HepG2 (cell line): ENCODE results near the gene CUEDC2. TPM values are rescaled to one million over a fixed set of nuclear protein-coding genes. Genes with fewer than 3 reads are reported as not detected.

Source experiments
- CBX5 ChIP-seq: sonication (generic); formaldehyde crosslinking; IDR thresholded peaks from 2 replicates; pipeline ENCODE4 v1.4.0; 2020; ENCODE audit warnings: missing genetic modification reagents, borderline replicate concordance
- CCAR2 ChIP-seq: fragments of 200-400 bp; formaldehyde crosslinking; optimal IDR thresholded peaks from 2 replicates; pipeline ENCODE3; 2018; ENCODE audit warnings: low read depth, mild to moderate bottlenecking, low read length, moderate library complexity
- DMAP1 ChIP-seq: IDR thresholded peaks from 2 replicates; pipeline ENCODE4 v1.6.1; 2016
- DNMT1 ChIP-seq: sonication (generic); formaldehyde crosslinking; IDR thresholded peaks from 2 replicates; pipeline ENCODE4 v1.5.1; 2020; ENCODE audit warnings: mild to moderate bottlenecking, missing genetic modification reagents
- EP300 ChIP-seq, 3 experiments: sonication (generic) in 1 of 3; formaldehyde crosslinking in 1 of 3; IDR thresholded peaks; 2 replicates each; pipeline versions ENCODE4 v1.5.1 to v1.6.1; 2011 to 2020; ENCODE audit warnings: low read depth in 2 of 3, low read length in 2 of 3, borderline replicate concordance in 1 of 3, improper control_type of control experiment in 1 of 3, mild to moderate bottlenecking in 1 of 3, missing genetic modification reagents in 1 of 3, moderate library complexity in 1 of 3
- MTF2 ChIP-seq: sonication (generic); formaldehyde crosslinking; IDR thresholded peaks from 2 replicates; pipeline ENCODE4 v1.5.0; 2020; ENCODE audit warnings: missing genetic modification reagents, borderline replicate concordance
- PAX8 ChIP-seq: sonication (generic); formaldehyde crosslinking; IDR thresholded peaks from 2 replicates; pipeline ENCODE4 v1.8.0; 2022; ENCODE audit warnings: mild to moderate bottlenecking, missing genetic modification reagents, borderline replicate concordance
- SIX1 ChIP-seq: sonication (generic); formaldehyde crosslinking; IDR thresholded peaks from 2 replicates; pipeline ENCODE4 v1.4.0; 2020; ENCODE audit warnings: missing genetic modification reagents, borderline replicate concordance
- SOX5 ChIP-seq: IDR thresholded peaks from 2 replicates; pipeline ENCODE4 v1.6.1; 2016; ENCODE audit warnings: borderline replicate concordance
- SP2 ChIP-seq: sonication (generic); formaldehyde crosslinking; IDR thresholded peaks from 2 replicates; pipeline ENCODE4 v1.5.1; 2020; ENCODE audit warnings: mild to moderate bottlenecking, missing genetic modification reagents
- ZBTB21 ChIP-seq: sonication (generic); formaldehyde crosslinking; IDR thresholded peaks from 2 replicates; pipeline ENCODE4 v1.4.0; 2020; ENCODE audit warnings: missing genetic modification reagents
- ZBTB42 ChIP-seq: sonication (generic); formaldehyde crosslinking; IDR thresholded peaks from 2 replicates; pipeline ENCODE4 v1.5.0; 2020; ENCODE audit warnings: mild to moderate bottlenecking, missing genetic modification reagents
- ZFP82 ChIP-seq: sonication (generic); formaldehyde crosslinking; IDR thresholded peaks from 2 replicates; pipeline ENCODE4 v1.5.1; 2020; ENCODE audit warnings: mild to moderate bottlenecking, missing genetic modification reagents, borderline replicate concordance
- ZNF207 ChIP-seq: fragments of 450-650 bp; IDR thresholded peaks from 2 replicates; pipeline ENCODE4 v1.6.1; 2016; ENCODE audit warnings: antibody characterized with exemption, borderline replicate concordance
- ZNF234 ChIP-seq: sonication (generic); formaldehyde crosslinking; conservative IDR thresholded peaks from 2 replicates; pipeline ENCODE4 v1.5.1; 2020; ENCODE audit warnings: mild to moderate bottlenecking, missing genetic modification reagents
- ZNF30 ChIP-seq: sonication (generic); formaldehyde crosslinking; IDR thresholded peaks from 2 replicates; pipeline ENCODE4 v1.5.0; 2020; ENCODE audit warnings: mild to moderate bottlenecking, missing genetic modification reagents
- ZNF781 ChIP-seq: sonication (generic); formaldehyde crosslinking; IDR thresholded peaks from 2 replicates; pipeline ENCODE4 v1.5.1; 2020; ENCODE audit warnings: borderline replicate concordance, mild to moderate bottlenecking, missing genetic modification reagents; ENCODE audit errors: not compliant biosample characterization
- ZNF850 ChIP-seq: sonication (generic); formaldehyde crosslinking; conservative IDR thresholded peaks from 2 replicates; pipeline ENCODE4 v1.9.0; 2021; ENCODE audit warnings: mild to moderate bottlenecking, missing genetic modification reagents
- ZNF879 ChIP-seq: sonication (generic); formaldehyde crosslinking; IDR thresholded peaks from 2 replicates; pipeline ENCODE4 v1.8.1; 2023; ENCODE audit warnings: missing genetic modification reagents
- polyA plus RNA-seq, 8 experiments: library from polyadenylated mRNA; depleted of rRNA in 3 of 8; stranded (reverse) in 7 of 8; unstranded in 1 of 8; fragments of >200 nt; fragmentation: Illumina TruSeq in 4 of 8; extraction: Trizol in 4 of 8; gene quantifications; 2 replicates each; pipeline versions ENCODE4 v1.2.1 to v1.2.3, GENCODE V29; 2011 to 2016; ENCODE audit warnings: low read depth in 4 of 8, missing spikeins in 1 of 8, mixed read lengths in 1 of 8; ENCODE audit not compliant: insufficient read depth in 1 of 8
- total RNA-seq, 5 experiments: library from RNA; depleted of rRNA; stranded (reverse); fragments of >200 nt; fragmentation: Illumina TruSeq; extraction: Trizol; gene quantifications; 2 replicates each; pipeline ENCODE4 v1.2.3, GENCODE V29; 2016; ENCODE audit warnings: low read depth in 1 of 5
- TF ChIP-seq, protein P1 (sequence below), 2 experiments: sonication (generic) in 1 of 2; formaldehyde crosslinking in 1 of 2; IDR thresholded peaks; 2 replicates each; pipeline versions ENCODE4 v1.6.1 to v1.9.0; 2014 to 2022; ENCODE audit warnings: antibody characterized with exemption in 1 of 2, borderline replicate concordance in 1 of 2, inconsistent platforms in 1 of 2, low read depth in 1 of 2, missing genetic modification reagents in 1 of 2
- TF ChIP-seq, protein P2 (sequence below): sonication (generic); formaldehyde crosslinking; IDR thresholded peaks from 2 replicates; pipeline ENCODE4 v1.4.0; 2020; ENCODE audit warnings: missing genetic modification reagents
- TF ChIP-seq, protein P3 (sequence below): sonication (generic); formaldehyde crosslinking; IDR thresholded peaks from 2 replicates; pipeline ENCODE4 v1.8.0; 2022; ENCODE audit warnings: mild to moderate bottlenecking, missing genetic modification reagents, moderate library complexity
- TF ChIP-seq, protein P4 (sequence below): IDR thresholded peaks from 2 replicates; pipeline ENCODE4 v1.6.1; 2016; ENCODE audit warnings: control low read depth

CUEDC2 gene
- total and polyA plus RNA-seq, 2 of the 13 experiments (the other 11 are each of a cell fraction or from before 2014, with no cell fraction given) = 13.1 to 18.4 TPM

DNA sequence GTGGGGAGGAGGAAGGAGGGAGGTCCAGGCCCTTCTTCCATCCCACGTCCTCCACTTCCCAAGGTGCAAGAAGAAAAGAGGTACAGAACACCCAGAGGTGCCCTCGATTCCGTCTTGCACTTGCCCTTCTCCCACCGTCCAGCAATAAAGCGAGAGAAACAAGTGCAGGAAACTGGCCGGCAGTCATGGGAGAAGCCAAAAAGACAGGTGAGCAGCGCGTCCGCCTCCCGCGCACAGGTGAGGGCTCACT, 17.7 kb upstream of the CUEDC2 start (continued):
- TF ChIP-seq, protein P1, sequence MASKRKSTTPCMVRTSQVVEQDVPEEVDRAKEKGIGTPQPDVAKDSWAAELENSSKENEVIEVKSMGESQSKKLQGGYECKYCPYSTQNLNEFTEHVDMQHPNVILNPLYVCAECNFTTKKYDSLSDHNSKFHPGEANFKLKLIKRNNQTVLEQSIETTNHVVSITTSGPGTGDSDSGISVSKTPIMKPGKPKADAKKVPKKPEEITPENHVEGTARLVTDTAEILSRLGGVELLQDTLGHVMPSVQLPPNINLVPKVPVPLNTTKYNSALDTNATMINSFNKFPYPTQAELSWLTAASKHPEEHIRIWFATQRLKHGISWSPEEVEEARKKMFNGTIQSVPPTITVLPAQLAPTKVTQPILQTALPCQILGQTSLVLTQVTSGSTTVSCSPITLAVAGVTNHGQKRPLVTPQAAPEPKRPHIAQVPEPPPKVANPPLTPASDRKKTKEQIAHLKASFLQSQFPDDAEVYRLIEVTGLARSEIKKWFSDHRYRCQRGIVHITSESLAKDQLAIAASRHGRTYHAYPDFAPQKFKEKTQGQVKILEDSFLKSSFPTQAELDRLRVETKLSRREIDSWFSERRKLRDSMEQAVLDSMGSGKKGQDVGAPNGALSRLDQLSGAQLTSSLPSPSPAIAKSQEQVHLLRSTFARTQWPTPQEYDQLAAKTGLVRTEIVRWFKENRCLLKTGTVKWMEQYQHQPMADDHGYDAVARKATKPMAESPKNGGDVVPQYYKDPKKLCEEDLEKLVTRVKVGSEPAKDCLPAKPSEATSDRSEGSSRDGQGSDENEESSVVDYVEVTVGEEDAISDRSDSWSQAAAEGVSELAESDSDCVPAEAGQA (IDR thresholded peaks at IDR 0.05; ENCODE audit: low read depth) = no peak
- TF ChIP-seq, protein P1 (CRISPR knock-in tag; IDR thresholded peaks at IDR 0.05; ENCODE audit: borderline replicate concordance) = no peak
- TF ChIP-seq, protein P2, sequence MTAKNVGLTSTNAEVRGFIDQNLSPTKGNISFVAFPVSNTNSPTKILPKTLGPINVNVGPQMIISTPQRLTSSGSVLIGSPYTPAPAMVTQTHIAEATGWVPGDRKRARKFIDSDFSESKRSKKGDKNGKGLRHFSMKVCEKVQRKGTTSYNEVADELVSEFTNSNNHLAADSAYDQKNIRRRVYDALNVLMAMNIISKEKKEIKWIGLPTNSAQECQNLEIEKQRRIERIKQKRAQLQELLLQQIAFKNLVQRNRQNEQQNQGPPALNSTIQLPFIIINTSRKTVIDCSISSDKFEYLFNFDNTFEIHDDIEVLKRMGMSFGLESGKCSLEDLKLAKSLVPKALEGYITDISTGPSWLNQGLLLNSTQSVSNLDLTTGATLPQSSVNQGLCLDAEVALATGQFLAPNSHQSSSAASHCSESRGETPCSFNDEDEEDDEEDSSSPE (CRISPR knock-in tag) = no peak
- no peak for TF ChIP-seq ZNF207
- no peak for TF ChIP-seq SIX1 (CRISPR knock-in tag)
- TF ChIP-seq SOX5 = no peak
- TF ChIP-seq PAX8 (CRISPR knock-in tag) = no peak
- TF ChIP-seq DMAP1 (CRISPR knock-in tag) = no peak
- no peak for TF ChIP-seq MTF2
- no peak for TF ChIP-seq CBX5 (CRISPR knock-in tag)
- TF ChIP-seq ZNF850 (CRISPR knock-in tag) = no peak
- TF ChIP-seq, protein P3, sequence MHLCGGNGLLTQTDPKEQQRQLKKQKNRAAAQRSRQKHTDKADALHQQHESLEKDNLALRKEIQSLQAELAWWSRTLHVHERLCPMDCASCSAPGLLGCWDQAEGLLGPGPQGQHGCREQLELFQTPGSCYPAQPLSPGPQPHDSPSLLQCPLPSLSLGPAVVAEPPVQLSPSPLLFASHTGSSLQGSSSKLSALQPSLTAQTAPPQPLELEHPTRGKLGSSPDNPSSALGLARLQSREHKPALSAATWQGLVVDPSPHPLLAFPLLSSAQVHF = no peak
- TF ChIP-seq ZNF30 (CRISPR knock-in tag) = 0 out of 2 replicates have a peak, but pooled peaks have one; percentile 35
- TF ChIP-seq, protein P4, sequence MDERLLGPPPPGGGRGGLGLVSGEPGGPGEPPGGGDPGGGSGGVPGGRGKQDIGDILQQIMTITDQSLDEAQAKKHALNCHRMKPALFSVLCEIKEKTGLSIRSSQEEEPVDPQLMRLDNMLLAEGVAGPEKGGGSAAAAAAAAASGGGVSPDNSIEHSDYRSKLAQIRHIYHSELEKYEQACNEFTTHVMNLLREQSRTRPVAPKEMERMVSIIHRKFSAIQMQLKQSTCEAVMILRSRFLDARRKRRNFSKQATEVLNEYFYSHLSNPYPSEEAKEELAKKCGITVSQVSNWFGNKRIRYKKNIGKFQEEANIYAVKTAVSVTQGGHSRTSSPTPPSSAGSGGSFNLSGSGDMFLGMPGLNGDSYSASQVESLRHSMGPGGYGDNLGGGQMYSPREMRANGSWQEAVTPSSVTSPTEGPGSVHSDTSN (CRISPR knock-in tag) = no peak
- TF ChIP-seq SP2 = peak; percentile 50
- TF ChIP-seq ZNF879 = no peak
- no peak for TF ChIP-seq EP300 (IDR thresholded peaks at IDR 0.05; ENCODE audit: low read depth in 2 of 2, low read length in 2 of 2)
- TF ChIP-seq EP300 (CRISPR knock-in tag; IDR thresholded peaks at IDR 0.05; ENCODE audit: borderline replicate concordance) = no peak
- TF ChIP-seq ZNF781 (CRISPR knock-in tag) = no peak
- TF ChIP-seq DNMT1 (CRISPR knock-in tag) = no peak
- TF ChIP-seq CCAR2 = no peak
- 0 out of 2 replicates have a peak, but pooled peaks have one; percentile 51 for TF ChIP-seq ZNF234 (CRISPR knock-in tag)
- no peak for TF ChIP-seq ZBTB21
- TF ChIP-seq ZFP82 = no peak
- no peak for TF ChIP-seq ZBTB42
